GM10248 (cell line): Measurements from ENCODE around the gene OVOL2.
"Not testable (repeated sequence)": the region's sequence is repeated elsewhere in the genome, so short reads cannot be mapped to it uniquely, and the experiment has no call there.

Experiments used
- CTCF ChIA-PET: fragments of 300-600 bp; sonication (Branson Sonifier 250); formaldehyde crosslinking; extraction: SDS; loops from one replicate; lab custom pipeline; 2021; ENCODE audit warnings: antibody characterized with exemption; lab: Yijun Ruan, JAX
- POLR2A ChIA-PET: fragments of 350-650 bp; sonication (Branson Sonifier 250); formaldehyde crosslinking; extraction: SDS; loops from one replicate; lab custom pipeline; 2020; ENCODE audit warnings: antibody characterized with exemption; lab: Yijun Ruan, JAX
- DNase-seq: peaks from one replicate; pipeline ENCODE4 v3.0.0; 2012; ENCODE audit errors: extremely low spot score
- CTCF ChIP-seq: IDR thresholded peaks from 2 replicates; pipeline ENCODE4 v1.5.1; 2012; ENCODE audit warnings: mild to moderate bottlenecking, low read depth; ENCODE audit errors: extremely low read depth, missing control alignments, control extremely low read depth

Gene OVOL2

GRCh38 chr20:18057101-18057993, at the start of gene OVOL2:
Gene OVOL2 (minus strand): TSS chr20:18057916. CDS start chr20:18057634, 282 bp downstream.
- ChIA-PET CTCF (no interaction called here), POLR2A (no interaction called here)
- TF ChIP-seq CTCF = no peak
- DNase-seq = peak; percentile 36

- CTCF ChIA-PET = interaction anchor here (1.2 kb wide), 1 partner anchor 19 kb away, joined by 3 read pairs; no protein-coding TSS in a partner anchor
- no peak for DNase-seq
- TF ChIP-seq CTCF = no peak
- POLR2A ChIA-PET = no interaction called here
These were observed 45.8 kb upstream of the OVOL2 start for GRCh38 chr20:18103497-18103896.

GRCh38 chr20:18101125-18101810, 43.6 kb upstream of the OVOL2 start:
- ChIA-PET CTCF (interaction anchor here (1.3 kb wide), 1 partner anchor 15 kb away, joined by 4 read pairs; no protein-coding TSS in a partner anchor), POLR2A (no interaction called here)
- no peak for TF ChIP-seq CTCF
- no peak for DNase-seq

- DNase-seq, POLR2A ChIA-PET, CTCF ChIA-PET: not testable (repeated sequence)
These were observed 42.9 kb upstream of the OVOL2 start for GRCh38 chr20:18100569-18100968.

- ChIA-PET CTCF (no interaction called here), POLR2A (no interaction called here)
- no peak for TF ChIP-seq CTCF
- no peak for DNase-seq
These were observed 36.5 kb upstream of the OVOL2 start for GRCh38 chr20:18094191-18094590.

- POLR2A ChIA-PET = no interaction called here
- CTCF ChIA-PET = no interaction called here
- no peak for DNase-seq
- no peak for TF ChIP-seq CTCF
These were observed 35.7 kb upstream of the OVOL2 start for GRCh38 chr20:18093388-18093787.

GRCh38 chr20:18092890-18093289, 35.2 kb upstream of the OVOL2 start:
- TF ChIP-seq CTCF = no peak
- CTCF ChIA-PET = no interaction called here
- no peak for DNase-seq
- POLR2A ChIA-PET = no interaction called here
